Hepatocyte (in vitro differentiated cells): ENCODE data around the gene PARN.

Source experiments
- CTCF ChIP-seq: fragments of 200-600 bp; sonication (generic); IDR thresholded peaks from 2 replicates; pipeline ENCODE4 v1.5.1; 2016; ENCODE audit warnings: antibody characterized with exemption, mild to moderate bottlenecking; ENCODE audit not compliant: poor library complexity
- EZH2 ChIP-seq: fragments of 200-600 bp; sonication (generic); IDR thresholded peaks from 2 replicates; pipeline ENCODE4 v1.6.1; 2016; ENCODE audit warnings: antibody characterized with exemption, mild to moderate bottlenecking, borderline replicate concordance
- EZH2phosphoT487 ChIP-seq: fragments of 200-600 bp; sonication (generic); IDR thresholded peaks from one replicate; pipeline ENCODE4 v1.6.1; 2018; ENCODE audit warnings: antibody characterized with exemption, mild to moderate bottlenecking, low read depth, moderate library complexity; ENCODE audit not compliant: unreplicated experiment, severe bottlenecking

- TF ChIP-seq CTCF (no peak), EZH2phosphoT487 (no peak), EZH2 (no peak)
Measured at GRCh38 chr16:14464796-14465195, 165.3 kb downstream of the PARN start.
